NCI-H446 treated with DMSO at 0.1 percent for 48 hours (cell line): ENCODE measurements around the gene NELL1.

Source experiments
- DNase-seq: peaks from one replicate; lab custom pipeline; 2025; lab: John Stamatoyannopoulos, UW

NELL1 gene

GRCh38 chr11:21489416-21490115, 820.2 kb downstream of the NELL1 start:
- DNase-seq, result no peak

- no peak for DNase-seq
Observed at GRCh38 chr11:21492931-21493330, 823.5 kb downstream of the NELL1 start.

GRCh38 chr11:21494946-21495345, 825.6 kb downstream of the NELL1 start:
- DNase-seq, result no peak

- no peak for DNase-seq
Observed at GRCh38 chr11:21495879-21496278, 826.5 kb downstream of the NELL1 start.

GRCh38 chr11:21501245-21501644, 831.9 kb downstream of the NELL1 start:
- no peak for DNase-seq

GRCh38 chr11:21505070-21505469, 835.7 kb downstream of the NELL1 start:
- DNase-seq, result no peak

GRCh38 chr11:21511835-21512440, 842.6 kb downstream of the NELL1 start:
- DNase-seq, result peak; percentile 70

GRCh38 chr11:21514316-21514715, 844.9 kb downstream of the NELL1 start:
- DNase-seq, result peak; percentile 73

- DNase-seq, result no peak
Observed at GRCh38 chr11:21520244-21520643, 850.9 kb downstream of the NELL1 start.

GRCh38 chr11:21529187-21529586, 859.8 kb downstream of the NELL1 start:
- DNase-seq, result no peak

GRCh38 chr11:21534288-21534687, 864.9 kb downstream of the NELL1 start:
- DNase-seq, result no peak

GRCh38 chr11:21537980-21538379, 868.6 kb downstream of the NELL1 start:
- no peak for DNase-seq

GRCh38 chr11:21541187-21541751, 871.9 kb downstream of the NELL1 start:
- no peak for DNase-seq

- no peak for DNase-seq
Observed at GRCh38 chr11:21543901-21544300, 874.5 kb downstream of the NELL1 start.

GRCh38 chr11:21545699-21546098, 876.3 kb downstream of the NELL1 start:
- DNase-seq, result no peak

GRCh38 chr11:21546703-21547102, 877.3 kb downstream of the NELL1 start:
- DNase-seq, result no peak

GRCh38 chr11:21552911-21553310, 883.5 kb downstream of the NELL1 start:
- DNase-seq, result peak; percentile 69

- DNase-seq, result no peak
Observed at GRCh38 chr11:21553795-21554194, 884.4 kb downstream of the NELL1 start.

GRCh38 chr11:21554284-21554683, 884.9 kb downstream of the NELL1 start:
- no peak for DNase-seq

GRCh38 chr11:21556926-21557325, 887.5 kb downstream of the NELL1 start:
- peak; percentile 82 for DNase-seq

- no peak for DNase-seq
Observed at GRCh38 chr11:21560466-21560975, 891.1 kb downstream of the NELL1 start.

- DNase-seq, result no peak
Observed at GRCh38 chr11:21561581-21561980, 892.2 kb downstream of the NELL1 start.

- no peak for DNase-seq
Observed at GRCh38 chr11:21564095-21564494, 894.7 kb downstream of the NELL1 start.
